ENCODE results near the gene FAM76B. TPM values are rescaled to one million over a fixed set of nuclear protein-coding genes. Genes with fewer than 3 reads are reported as not detected.

FAM76B gene
- total and polyA plus RNA-seq, 9 of the 15 experiments (the other 6 are each of a cell fraction or from before 2014, with no cell fraction given): 22.5 to 60.0 (median 35.0) TPM

- TF ChIP-seq C11orf30 (IDR thresholded peaks at IDR 0.05; ENCODE audit: low read depth) (no peak), SMC3 (conservative IDR thresholded peaks at IDR 0.05; ENCODE audit: insufficient read depth, low read depth, low read length) (no peak), ZBTB7A (IDR thresholded peaks at IDR 0.05; ENCODE audit: borderline replicate concordance, control insufficient read depth, low read depth, low read length) (peak; percentile 78), TCFL5 (CRISPR knock-in tag; conservative IDR thresholded peaks at IDR 0.05) (no peak), ZNF830 (CRISPR knock-in tag; IDR thresholded peaks at IDR 0.05) (0 out of 2 replicates have a peak, but pooled peaks have one; percentile 26), ESRRA (IDR thresholded peaks at IDR 0.05; ENCODE audit: borderline replicate concordance, low read depth) (no peak), ZNF551 (CRISPR knock-in tag; IDR thresholded peaks at IDR 0.05) (no peak), NRF1 (conservative IDR thresholded peaks at IDR 0.05 in 1 of 2, IDR thresholded peaks at IDR 0.05 in 1 of 2) (no peak; a peak in 1 of 4 replicates), ZNF134 (CRISPR knock-in tag; conservative IDR thresholded peaks at IDR 0.05) (no peak), CEBPB (tag; IDR thresholded peaks at IDR 0.05) (peak; percentile 21), KLF13 (tag; IDR thresholded peaks at IDR 0.05; ENCODE audit: borderline replicate concordance, low read depth) (peak; percentile 27; the same call in 1 of the 2 replicates), KAT8 (IDR thresholded peaks at IDR 0.05; ENCODE audit: low read depth) (no peak), GTF2E2 (tag; IDR thresholded peaks at IDR 0.05) (peak; percentile 38; the same call in 1 of the 2 replicates), SMARCC2 (IDR thresholded peaks at IDR 0.05; ENCODE audit: low read depth) (peak; percentile 11; the same call in 1 of the 2 replicates), ATF3 (IDR thresholded peaks at IDR 0.05) (peak; percentile 96), ATF3 (CRISPR knock-in tag; conservative IDR thresholded peaks at IDR 0.05) (peak; percentile 62; the same call in 1 of the 2 replicates), FUS (optimal IDR thresholded peaks at IDR 0.05; ENCODE audit: low read depth, low read length) (no peak), ZNF586 (CRISPR knock-in tag; conservative IDR thresholded peaks at IDR 0.05) (no peak), XRCC4 (IDR thresholded peaks at IDR 0.05; ENCODE audit: extremely low read depth, insufficient read depth, insufficient read length) (no peak)
Observed at GRCh38 chr11:95790123-95790932, 746 bp upstream of the FAM76B start, which contains the start of gene CEP57 (continued).

All from K562 (cell line).